H1 (cell line): ENCODE measurements around the gene SPOCK3. TPM values are rescaled to one million over a fixed set of nuclear protein-coding genes. Genes with fewer than 3 reads are reported as not detected.

Experiments used
- CHD7 ChIP-seq: fragments of 300-600 bp; sonication (generic); IDR thresholded peaks from 2 replicates; pipeline ENCODE4 v1.7.1; 2012; ENCODE audit warnings: low read length, moderate library complexity, mild to moderate bottlenecking, inconsistent platforms; ENCODE audit not compliant: insufficient replicate concordance
- EGR1 ChIP-seq: IDR thresholded peaks from 2 replicates; pipeline ENCODE4 v1.6.1; 2011; ENCODE audit warnings: low read depth, low read length, borderline replicate concordance
- GABPA ChIP-seq: IDR thresholded peaks from 2 replicates; pipeline ENCODE4 v1.6.1; 2011; ENCODE audit warnings: mild to moderate bottlenecking, low read length, moderate library complexity, borderline replicate concordance; ENCODE audit not compliant: insufficient read depth
- POU5F1 ChIP-seq: IDR thresholded peaks from 2 replicates; pipeline ENCODE4 v1.6.1; 2011; ENCODE audit warnings: low read depth, mild to moderate bottlenecking, low read length, moderate library complexity
- SP4 ChIP-seq: IDR thresholded peaks from 2 replicates; pipeline ENCODE4 v1.6.1; 2012; ENCODE audit warnings: low read length, inconsistent platforms
- polyA plus RNA-seq, 7 experiments: library from polyadenylated mRNA; depleted of rRNA in 3 of 7; stranded (reverse) in 5 of 7; unstranded in 2 of 7; fragments of >200 nt in 5 of 7; fragments of 200-250 nt in 2 of 7; gene quantifications; 1 replicate in 5 of 7; 2 replicates in 1 of 7; 4 replicates in 1 of 7; pipeline versions ENCODE4 v1.2.1 to v1.2.3, GENCODE V29; 2011 to 2013; ENCODE audit warnings: missing spikeins in 2 of 7, mixed read lengths in 2 of 7
- total RNA-seq: library from RNA; stranded (reverse); fragmentation: NEBNext Ultra II Directional; extraction: Animal tissue kit (Norgen Biotek cat#: 25700); gene quantifications from 2 replicates; pipeline ENCODE4 v1.2.1, GENCODE V29; 2021

SPOCK3 gene
- total and polyA plus RNA-seq, 2 of the 8 experiments (the other 6 are each of a cell fraction or from before 2014, with no cell fraction given): 0.14 to 0.60 TPM

- TF ChIP-seq CHD7 (no peak), EGR1 (no peak), GABPA (no peak), POU5F1 (no peak), SP4 (no peak)
These were observed 89.7 kb downstream of the SPOCK3 start (continued) for GRCh38 chr4:167144605-167145004.
